Measurements from ENCODE around the gene ACOD1.
"Not testable (repeated sequence)": the region's sequence is repeated elsewhere in the genome, so short reads cannot be mapped to it uniquely, and the experiment has no call there.

DNA sequence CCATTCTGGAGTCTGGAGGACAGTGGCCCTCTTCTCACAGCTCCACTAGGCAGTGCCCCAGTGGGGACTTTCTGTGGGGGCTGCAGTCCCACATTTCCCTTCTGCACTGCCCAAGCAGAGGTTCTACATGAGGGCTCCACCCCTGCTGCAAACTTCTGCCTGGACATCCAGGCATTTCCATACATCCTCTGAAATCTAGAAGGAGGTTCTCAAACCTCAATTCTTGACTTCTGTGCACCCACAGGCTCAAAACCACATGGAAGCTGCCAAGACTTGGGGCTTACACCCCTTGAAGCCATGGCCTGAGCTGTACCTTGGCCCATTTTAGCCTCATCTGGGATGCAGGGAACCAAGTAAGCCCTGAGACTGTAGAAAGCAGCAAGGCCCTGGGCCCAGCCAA is 11.4 kb downstream of the ACOD1 start:
- TF ChIP-seq, protein P1, sequence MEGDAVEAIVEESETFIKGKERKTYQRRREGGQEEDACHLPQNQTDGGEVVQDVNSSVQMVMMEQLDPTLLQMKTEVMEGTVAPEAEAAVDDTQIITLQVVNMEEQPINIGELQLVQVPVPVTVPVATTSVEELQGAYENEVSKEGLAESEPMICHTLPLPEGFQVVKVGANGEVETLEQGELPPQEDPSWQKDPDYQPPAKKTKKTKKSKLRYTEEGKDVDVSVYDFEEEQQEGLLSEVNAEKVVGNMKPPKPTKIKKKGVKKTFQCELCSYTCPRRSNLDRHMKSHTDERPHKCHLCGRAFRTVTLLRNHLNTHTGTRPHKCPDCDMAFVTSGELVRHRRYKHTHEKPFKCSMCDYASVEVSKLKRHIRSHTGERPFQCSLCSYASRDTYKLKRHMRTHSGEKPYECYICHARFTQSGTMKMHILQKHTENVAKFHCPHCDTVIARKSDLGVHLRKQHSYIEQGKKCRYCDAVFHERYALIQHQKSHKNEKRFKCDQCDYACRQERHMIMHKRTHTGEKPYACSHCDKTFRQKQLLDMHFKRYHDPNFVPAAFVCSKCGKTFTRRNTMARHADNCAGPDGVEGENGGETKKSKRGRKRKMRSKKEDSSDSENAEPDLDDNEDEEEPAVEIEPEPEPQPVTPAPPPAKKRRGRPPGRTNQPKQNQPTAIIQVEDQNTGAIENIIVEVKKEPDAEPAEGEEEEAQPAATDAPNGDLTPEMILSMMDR (conservative IDR thresholded peaks at IDR 0.05; ENCODE audit: low read depth, low read length), result not testable (repeated sequence)
- TF ChIP-seq EZH2phosphoT487 (IDR thresholded peaks at IDR 0.05; ENCODE audit: borderline replicate concordance, low read length); EZH2 (IDR thresholded peaks at IDR 0.05; ENCODE audit: low read length, unreplicated experiment): not testable (repeated sequence)
